Gastrocnemius medialis (tissue), 4 donors: ENCODE results near the gene SURF1.
"Not testable (repeated sequence)": the region's sequence is repeated elsewhere in the genome, so short reads cannot be mapped to it uniquely, and the experiment has no call there.

ENCODE experiments used
- POLR2A ChIP-seq, 2 donors: fragments of 450-650 bp; IDR thresholded peaks; one replicate each; pipeline ENCODE4 v1.6.1; 2017; ENCODE audit warnings: antibody characterized with exemption in 2 of 2, mild to moderate bottlenecking in 2 of 2, moderate library complexity in 2 of 2
- TF ChIP-seq, protein P1 (sequence below), 5 experiments: fragments of 450-650 bp in 3 of 5; fragments of 200-600 bp in 2 of 5; sonication (generic) in 2 of 5; IDR thresholded peaks in 4 of 5; conservative IDR thresholded peaks in 1 of 5; 1 replicate in 4 of 5; 2 replicates in 1 of 5; pipeline ENCODE4 v1.5.1; 2016 to 2019; ENCODE audit warnings: antibody characterized with exemption in 5 of 5, mild to moderate bottlenecking in 3 of 5, moderate library complexity in 3 of 5

- TF ChIP-seq, protein P1, sequence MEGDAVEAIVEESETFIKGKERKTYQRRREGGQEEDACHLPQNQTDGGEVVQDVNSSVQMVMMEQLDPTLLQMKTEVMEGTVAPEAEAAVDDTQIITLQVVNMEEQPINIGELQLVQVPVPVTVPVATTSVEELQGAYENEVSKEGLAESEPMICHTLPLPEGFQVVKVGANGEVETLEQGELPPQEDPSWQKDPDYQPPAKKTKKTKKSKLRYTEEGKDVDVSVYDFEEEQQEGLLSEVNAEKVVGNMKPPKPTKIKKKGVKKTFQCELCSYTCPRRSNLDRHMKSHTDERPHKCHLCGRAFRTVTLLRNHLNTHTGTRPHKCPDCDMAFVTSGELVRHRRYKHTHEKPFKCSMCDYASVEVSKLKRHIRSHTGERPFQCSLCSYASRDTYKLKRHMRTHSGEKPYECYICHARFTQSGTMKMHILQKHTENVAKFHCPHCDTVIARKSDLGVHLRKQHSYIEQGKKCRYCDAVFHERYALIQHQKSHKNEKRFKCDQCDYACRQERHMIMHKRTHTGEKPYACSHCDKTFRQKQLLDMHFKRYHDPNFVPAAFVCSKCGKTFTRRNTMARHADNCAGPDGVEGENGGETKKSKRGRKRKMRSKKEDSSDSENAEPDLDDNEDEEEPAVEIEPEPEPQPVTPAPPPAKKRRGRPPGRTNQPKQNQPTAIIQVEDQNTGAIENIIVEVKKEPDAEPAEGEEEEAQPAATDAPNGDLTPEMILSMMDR (IDR thresholded peaks at IDR 0.05 in 4 of 5, conservative IDR thresholded peaks at IDR 0.05 in 1 of 5) = not testable (repeated sequence)
- not testable (repeated sequence) for TF ChIP-seq POLR2A (IDR thresholded peaks at IDR 0.05)
Measured at GRCh38 chr9:133317551-133317950, 38.7 kb downstream of the SURF1 start.
